PFSK-1 (cell line): ENCODE measurements around the gene PSD.

Experiments
- FOXP2 ChIP-seq: optimal IDR thresholded peaks from 2 replicates; pipeline ENCODE3; 2011; ENCODE audit warnings: borderline replicate concordance, control low read depth, inconsistent platforms; ENCODE audit not compliant: insufficient read depth; ENCODE audit errors: extremely low read length, extremely low read depth
- POLR2AphosphoS5 ChIP-seq: IDR thresholded peaks from 2 replicates; pipeline ENCODE4 v1.6.1; 2012; ENCODE audit warnings: low read depth, mild to moderate bottlenecking, control low read depth, low read length, moderate library complexity
- SIN3A ChIP-seq: IDR thresholded peaks from 2 replicates; pipeline ENCODE4 v1.6.1; 2012; ENCODE audit warnings: mild to moderate bottlenecking, low read length, moderate library complexity, borderline replicate concordance; ENCODE audit not compliant: insufficient read depth
- TAF1 ChIP-seq: IDR thresholded peaks from 2 replicates; pipeline ENCODE4 v1.6.1; 2012; ENCODE audit warnings: low read length, control low read depth, borderline replicate concordance; ENCODE audit not compliant: insufficient read depth
- TF ChIP-seq, protein P1 (sequence below), 2 experiments: IDR thresholded peaks; 2 replicates each; pipeline versions ENCODE4 v1.6.1 to v1.8.0; 2011 to 2012; ENCODE audit warnings: low read depth in 2 of 2, low read length in 2 of 2, control low read depth in 1 of 2, inconsistent platforms in 1 of 2, mild to moderate bottlenecking in 1 of 2, moderate library complexity in 1 of 2; ENCODE audit not compliant: insufficient read depth in 1 of 2

Gene PSD

DNA sequence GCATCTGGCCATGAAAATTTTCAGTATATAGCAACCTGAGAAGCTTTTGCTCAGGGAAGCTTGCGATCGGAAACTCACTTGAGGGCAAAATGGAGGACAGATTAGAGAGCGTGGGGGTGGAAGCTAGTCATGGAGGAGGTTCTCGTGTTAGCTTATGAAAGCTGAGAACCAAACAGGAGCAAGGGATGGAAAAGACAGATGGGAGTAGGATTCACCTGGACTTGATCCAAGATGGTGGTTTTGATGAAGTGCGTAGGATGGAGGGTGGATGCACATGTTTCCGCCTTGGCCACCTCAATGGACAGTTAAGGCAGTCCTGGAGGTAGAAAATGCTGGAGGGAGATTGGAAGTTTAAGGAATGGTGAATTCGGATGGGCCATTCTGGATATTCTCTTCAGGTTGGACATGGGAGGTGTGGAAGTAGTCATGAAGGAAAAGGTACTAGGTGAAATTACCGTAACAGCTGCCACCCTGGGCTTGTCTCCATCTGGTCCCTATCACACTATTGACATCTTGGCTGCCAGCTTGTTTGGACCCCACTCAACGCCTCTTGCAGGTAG lies 39.1 kb upstream of the PSD start:
- TF ChIP-seq TAF1 (no peak), POLR2AphosphoS5 (no peak), FOXP2 (no peak), SIN3A (no peak)
- TF ChIP-seq, protein P1, sequence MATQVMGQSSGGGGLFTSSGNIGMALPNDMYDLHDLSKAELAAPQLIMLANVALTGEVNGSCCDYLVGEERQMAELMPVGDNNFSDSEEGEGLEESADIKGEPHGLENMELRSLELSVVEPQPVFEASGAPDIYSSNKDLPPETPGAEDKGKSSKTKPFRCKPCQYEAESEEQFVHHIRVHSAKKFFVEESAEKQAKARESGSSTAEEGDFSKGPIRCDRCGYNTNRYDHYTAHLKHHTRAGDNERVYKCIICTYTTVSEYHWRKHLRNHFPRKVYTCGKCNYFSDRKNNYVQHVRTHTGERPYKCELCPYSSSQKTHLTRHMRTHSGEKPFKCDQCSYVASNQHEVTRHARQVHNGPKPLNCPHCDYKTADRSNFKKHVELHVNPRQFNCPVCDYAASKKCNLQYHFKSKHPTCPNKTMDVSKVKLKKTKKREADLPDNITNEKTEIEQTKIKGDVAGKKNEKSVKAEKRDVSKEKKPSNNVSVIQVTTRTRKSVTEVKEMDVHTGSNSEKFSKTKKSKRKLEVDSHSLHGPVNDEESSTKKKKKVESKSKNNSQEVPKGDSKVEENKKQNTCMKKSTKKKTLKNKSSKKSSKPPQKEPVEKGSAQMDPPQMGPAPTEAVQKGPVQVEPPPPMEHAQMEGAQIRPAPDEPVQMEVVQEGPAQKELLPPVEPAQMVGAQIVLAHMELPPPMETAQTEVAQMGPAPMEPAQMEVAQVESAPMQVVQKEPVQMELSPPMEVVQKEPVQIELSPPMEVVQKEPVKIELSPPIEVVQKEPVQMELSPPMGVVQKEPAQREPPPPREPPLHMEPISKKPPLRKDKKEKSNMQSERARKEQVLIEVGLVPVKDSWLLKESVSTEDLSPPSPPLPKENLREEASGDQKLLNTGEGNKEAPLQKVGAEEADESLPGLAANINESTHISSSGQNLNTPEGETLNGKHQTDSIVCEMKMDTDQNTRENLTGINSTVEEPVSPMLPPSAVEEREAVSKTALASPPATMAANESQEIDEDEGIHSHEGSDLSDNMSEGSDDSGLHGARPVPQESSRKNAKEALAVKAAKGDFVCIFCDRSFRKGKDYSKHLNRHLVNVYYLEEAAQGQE (IDR thresholded peaks at IDR 0.05; ENCODE audit: insufficient read depth in 1 of 2, low read depth in 2 of 2, low read length in 2 of 2) = no peak

DNA sequence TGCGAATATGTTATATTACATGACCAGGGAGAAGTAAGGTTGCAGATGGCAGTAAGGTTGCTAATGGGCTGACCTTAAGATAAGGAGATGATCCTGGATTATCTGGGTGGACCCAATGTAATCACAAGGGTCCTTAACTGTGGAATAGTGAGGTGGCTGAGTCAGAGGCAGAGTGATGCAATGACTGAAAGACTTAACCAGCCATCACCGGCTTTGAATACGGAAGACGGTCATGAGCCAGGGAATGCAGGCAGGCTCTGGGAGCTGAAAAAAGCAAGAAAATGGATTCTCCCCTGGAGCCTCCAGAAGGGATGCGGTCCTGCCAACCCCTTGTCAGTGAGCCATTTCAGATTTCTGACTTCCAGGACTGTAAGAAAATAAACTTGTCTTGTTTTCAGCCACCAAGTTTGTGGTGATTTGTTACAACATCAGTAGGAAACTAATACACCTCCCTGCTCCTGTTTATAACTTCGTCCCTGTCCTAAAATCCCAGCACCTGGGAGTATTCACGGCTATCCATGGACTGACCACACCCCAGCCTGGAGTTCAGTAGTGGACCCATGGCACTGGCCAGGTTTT lies 37.4 kb upstream of the PSD start:
- TF ChIP-seq TAF1 = no peak
- no peak for TF ChIP-seq SIN3A
- no peak for TF ChIP-seq POLR2AphosphoS5
- no peak for TF ChIP-seq FOXP2
- TF ChIP-seq, protein P1 (IDR thresholded peaks at IDR 0.05; ENCODE audit: insufficient read depth in 1 of 2, low read depth in 2 of 2, low read length in 2 of 2) = no peak

DNA sequence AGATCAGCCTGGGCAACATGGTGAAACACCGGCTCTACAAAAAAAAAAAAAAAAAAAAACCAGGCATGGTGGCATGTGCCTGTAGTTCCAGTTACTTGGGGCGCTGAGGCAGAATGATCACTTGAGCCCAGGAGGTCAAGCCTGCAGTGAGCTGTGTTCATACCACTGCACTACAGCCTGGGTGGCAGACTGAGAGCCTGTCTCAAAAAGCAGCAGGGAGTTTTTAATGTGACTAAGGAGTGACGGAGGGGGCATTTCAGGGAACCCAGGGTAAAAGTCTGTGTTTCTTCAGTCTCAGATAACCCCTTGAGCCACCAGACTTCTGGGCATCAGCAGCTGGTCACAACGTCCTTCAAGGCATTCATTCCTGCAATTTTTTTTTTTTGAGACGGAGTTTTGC lies 34.9 kb upstream of the PSD start:
- no peak for TF ChIP-seq FOXP2
- no peak for TF ChIP-seq POLR2AphosphoS5
- no peak for TF ChIP-seq SIN3A
- TF ChIP-seq, protein P1 (IDR thresholded peaks at IDR 0.05; ENCODE audit: insufficient read depth in 1 of 2, low read depth in 2 of 2, low read length in 2 of 2) = no peak
- TF ChIP-seq TAF1 = no peak

DNA sequence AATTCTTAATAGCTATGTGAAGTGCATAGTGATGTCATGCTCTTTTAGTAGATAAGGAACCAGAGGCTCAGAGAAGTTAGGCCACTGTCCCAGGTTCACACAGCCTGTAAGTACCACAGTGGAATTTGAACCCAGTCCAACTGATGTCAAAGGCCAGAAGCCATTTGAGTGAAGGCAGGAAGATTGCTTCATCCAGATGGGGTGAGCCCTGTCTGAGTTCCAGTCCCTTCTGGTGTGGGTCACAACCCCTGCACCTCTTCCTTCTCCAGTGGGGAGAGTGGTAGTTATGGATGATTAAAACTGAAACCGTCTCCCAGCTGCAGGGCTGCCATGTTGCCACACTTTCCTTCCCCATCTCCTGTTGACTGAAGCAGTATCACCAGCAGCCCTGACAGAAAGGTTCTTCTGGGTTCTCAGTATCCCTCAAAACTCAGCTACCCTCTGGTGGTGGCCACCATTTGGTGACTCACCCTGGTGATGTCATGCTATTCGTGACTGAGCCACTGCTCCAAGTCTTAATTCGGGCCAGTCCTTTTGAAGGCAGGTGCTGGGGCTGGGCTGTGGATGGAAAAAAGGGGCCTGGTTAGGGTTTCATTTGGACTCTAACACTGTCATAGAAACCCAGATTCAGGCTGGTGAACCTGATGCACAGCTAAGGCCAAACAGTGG lies 34.2 kb upstream of the PSD start:
- TF ChIP-seq SIN3A (no peak), TAF1 (no peak), POLR2AphosphoS5 (no peak), FOXP2 (no peak)
- TF ChIP-seq, protein P1 (IDR thresholded peaks at IDR 0.05; ENCODE audit: insufficient read depth in 1 of 2, low read depth in 2 of 2, low read length in 2 of 2) = no peak
